Measurements from ENCODE around the gene SHROOM2. TPM values are rescaled to one million over a fixed set of nuclear protein-coding genes. Genes with fewer than 3 reads are reported as not detected.
A peak's percentile ranks its signal among the peaks of the same experiment; 100 is the strongest.

Gene SHROOM2
- total and polyA plus RNA-seq, 9 of the 15 experiments (the other 6 are each of a cell fraction or from before 2014, with no cell fraction given) = not detected

DNA sequence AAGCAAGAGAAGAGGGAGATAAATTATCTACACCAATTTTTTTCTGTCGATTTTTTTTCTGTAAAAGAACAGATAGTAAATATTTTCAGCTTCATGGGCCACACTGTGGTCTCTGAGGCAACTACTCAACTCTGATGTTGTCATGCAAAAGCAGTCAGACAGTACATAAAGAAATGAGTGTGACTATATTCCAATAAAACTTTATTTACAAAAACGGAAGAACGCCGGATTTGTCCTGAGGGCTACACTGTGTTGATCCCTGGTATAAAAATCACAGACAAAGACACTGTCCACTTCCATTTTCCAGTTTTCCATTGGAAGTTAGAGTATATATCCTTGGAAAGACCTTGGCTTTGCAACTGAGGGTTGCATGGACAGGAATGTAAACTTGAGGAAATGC, 38.6 kb upstream of the SHROOM2 start:
- FAIRE-seq (no peak), DNase-seq (ENCODE audit: extremely low read depth in 1 of 4, low spot score in 3 of 4) (no peak), ATAC-seq (no peak)
- no peak overlapping the region for H2AFZ ChIP-seq (ENCODE audit: low read depth, low read length)
- no peaks in the 10 kb centered on the region for H3K9me3 ChIP-seq (replicated peaks; ENCODE audit: control insufficient read depth, insufficient read depth, low read depth, low read length)
- H4K20me1 ChIP-seq (replicated peaks; ENCODE audit: control insufficient read depth, insufficient read depth, low read length) = no peaks in the 10 kb centered on the region
- 7% methylated on average over 4 of the region's 4 CpGs for WGBS (ENCODE audit: insufficient coverage, low coverage, missing lambda C conversion rate)
- BruUV-seq (replicated peaks) = no TSS peak
- peaks cover 0 to 13% of the 10 kb centered on the region in 2 experiments; a peak in 1 of 5 replicates for H3K27me3 ChIP-seq (ENCODE audit: control insufficient read depth in 2 of 2, insufficient read depth in 2 of 2, low read length in 2 of 2)
- no peak overlapping the region for H3K4me2 ChIP-seq (ENCODE audit: insufficient read depth, low read length)
- H3K79me2 ChIP-seq (ENCODE audit: control insufficient read depth, insufficient read depth, low read length) = no peaks in the 10 kb centered on the region
- no peaks in the 10 kb centered on the region for H3K36me3 ChIP-seq (ENCODE audit: control insufficient read depth, insufficient read depth, low read length)
- in situ Hi-C loops (cut with MboI) = no loop called here
- H3K9me1 ChIP-seq (ENCODE audit: control insufficient read depth, insufficient read depth, low read length) = no peaks in the 10 kb centered on the region
- H3K4me1 ChIP-seq (replicated peaks in 1 of 2; ENCODE audit: control insufficient read depth in 2 of 2, insufficient read depth in 2 of 2, low read length in 2 of 2) = no peaks in the 10 kb centered on the region
- no peak overlapping the region for H3K27ac ChIP-seq (ENCODE audit: extremely low read depth, low read depth, low read length)
- ChIA-PET CTCF (ENCODE audit: low intra/inter-chr PET ratio) (no interaction called here), POLR2A (interaction anchor here (0.8 kb wide), 1 partner anchor 10 kb away, joined by 3 read pairs; no protein-coding TSS in a partner anchor)
- no peak overlapping the region for H3K9ac ChIP-seq (ENCODE audit: insufficient read depth in 1 of 2, low read depth in 2 of 2, low read length in 2 of 2)
- no peak for TF ChIP-seq RCOR1 (IDR thresholded peaks at IDR 0.05; ENCODE audit: borderline replicate concordance in 1 of 2, low read depth in 2 of 2, low read length in 2 of 2)
- TF ChIP-seq, protein P1, sequence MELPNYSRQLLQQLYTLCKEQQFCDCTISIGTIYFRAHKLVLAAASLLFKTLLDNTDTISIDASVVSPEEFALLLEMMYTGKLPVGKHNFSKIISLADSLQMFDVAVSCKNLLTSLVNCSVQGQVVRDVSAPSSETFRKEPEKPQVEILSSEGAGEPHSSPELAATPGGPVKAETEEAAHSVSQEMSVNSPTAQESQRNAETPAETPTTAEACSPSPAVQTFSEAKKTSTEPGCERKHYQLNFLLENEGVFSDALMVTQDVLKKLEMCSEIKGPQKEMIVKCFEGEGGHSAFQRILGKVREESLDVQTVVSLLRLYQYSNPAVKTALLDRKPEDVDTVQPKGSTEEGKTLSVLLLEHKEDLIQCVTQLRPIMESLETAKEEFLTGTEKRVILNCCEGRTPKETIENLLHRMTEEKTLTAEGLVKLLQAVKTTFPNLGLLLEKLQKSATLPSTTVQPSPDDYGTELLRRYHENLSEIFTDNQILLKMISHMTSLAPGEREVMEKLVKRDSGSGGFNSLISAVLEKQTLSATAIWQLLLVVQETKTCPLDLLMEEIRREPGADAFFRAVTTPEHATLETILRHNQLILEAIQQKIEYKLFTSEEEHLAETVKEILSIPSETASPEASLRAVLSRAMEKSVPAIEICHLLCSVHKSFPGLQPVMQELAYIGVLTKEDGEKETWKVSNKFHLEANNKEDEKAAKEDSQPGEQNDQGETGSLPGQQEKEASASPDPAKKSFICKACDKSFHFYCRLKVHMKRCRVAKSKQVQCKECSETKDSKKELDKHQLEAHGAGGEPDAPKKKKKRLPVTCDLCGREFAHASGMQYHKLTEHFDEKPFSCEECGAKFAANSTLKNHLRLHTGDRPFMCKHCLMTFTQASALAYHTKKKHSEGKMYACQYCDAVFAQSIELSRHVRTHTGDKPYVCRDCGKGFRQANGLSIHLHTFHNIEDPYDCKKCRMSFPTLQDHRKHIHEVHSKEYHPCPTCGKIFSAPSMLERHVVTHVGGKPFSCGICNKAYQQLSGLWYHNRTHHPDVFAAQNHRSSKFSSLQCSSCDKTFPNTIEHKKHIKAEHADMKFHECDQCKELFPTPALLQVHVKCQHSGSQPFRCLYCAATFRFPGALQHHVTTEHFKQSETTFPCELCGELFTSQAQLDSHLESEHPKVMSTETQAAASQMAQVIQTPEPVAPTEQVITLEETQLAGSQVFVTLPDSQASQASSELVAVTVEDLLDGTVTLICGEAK (IDR thresholded peaks at IDR 0.05) = peak; percentile 83
- TF ChIP-seq, protein P1 (CRISPR knock-in tag; IDR thresholded peaks at IDR 0.05) = no peak; the same call in 1 of the 2 replicates
- no peak overlapping the region for H3K4me3 ChIP-seq
- intact Hi-C loops (cut with micrococcal nuclease) = no loop called here
